ENCODE data around the gene TRIM10.

- TF ChIP-seq CTCF (conservative IDR thresholded peaks at IDR 0.05; ENCODE audit: low read length) (no peak), EZH2phosphoT487 (IDR thresholded peaks at IDR 0.05; ENCODE audit: borderline replicate concordance) (no peak)
Observed at GRCh38 chr6:30188541-30188940, 27.5 kb upstream of the TRIM10 start.
